Loucy (cell line): Measurements from ENCODE around the gene CXCL12.

Experiments used
- CTCF ChIP-seq: fragments of 200-600 bp; sonication (generic); conservative IDR thresholded peaks from 2 replicates; pipeline ENCODE4 v1.5.1; 2014; ENCODE audit warnings: mild to moderate bottlenecking, antibody characterized with exemption, low read length
- EZH2phosphoT487 ChIP-seq: fragments of 200-600 bp; IDR thresholded peaks from 2 replicates; pipeline ENCODE4 v1.6.1; 2018; ENCODE audit warnings: antibody characterized with exemption, mild to moderate bottlenecking, moderate library complexity, borderline replicate concordance

GRCh38 chr10:44426247-44427034 is 41.5 kb upstream of the CXCL12 start:
- no peak for TF ChIP-seq CTCF
- TF ChIP-seq EZH2phosphoT487 = no peak
